OCI-LY1 (cell line): ENCODE measurements around the gene NEAT1.

Experiments
- H2AFZ ChIP-seq: fragments of 200-600 bp; sonication (generic), shearing (Covaris generic); 2 replicates; pipeline ENCODE4 v1.6.0; 2014; ENCODE audit warnings: antibody characterized with exemption, mild to moderate bottlenecking, low read length
- H3F3A ChIP-seq: fragments of 200-600 bp; sonication (generic), shearing (Covaris generic); 2 replicates; pipeline ENCODE4 v1.6.0; 2014; ENCODE audit warnings: mild to moderate bottlenecking, antibody characterized with exemption, low read length, moderate library complexity; ENCODE audit not compliant: insufficient read depth
- H3K27ac ChIP-seq: fragments of 200-600 bp; sonication (generic); 2 replicates; pipeline ENCODE4 v1.5.1; 2014; ENCODE audit warnings: low read length, mixed run types, mild to moderate bottlenecking, low read depth; ENCODE audit not compliant: poor library complexity, severe bottlenecking
- H3K27me3 ChIP-seq: fragments of 200-600 bp; sonication (generic); 2 replicates; pipeline ENCODE4 v1.6.0; 2014; ENCODE audit warnings: antibody characterized with exemption, mild to moderate bottlenecking, low read length, moderate library complexity; ENCODE audit not compliant: insufficient read depth
- H3K36me3 ChIP-seq: fragments of 200-600 bp; sonication (generic); 2 replicates; pipeline ENCODE4 v1.6.1; 2014; ENCODE audit warnings: mild to moderate bottlenecking, antibody characterized with exemption, low read length, moderate library complexity, mixed read lengths; ENCODE audit not compliant: insufficient read depth
- H3K4me1 ChIP-seq: fragments of 200-600 bp; sonication (generic); 2 replicates; pipeline ENCODE4 v1.5.1; 2014; ENCODE audit warnings: mild to moderate bottlenecking, low read length, moderate library complexity; ENCODE audit not compliant: insufficient read depth, severe bottlenecking
- H3K4me2 ChIP-seq: fragments of 200-600 bp; sonication (generic), shearing (Covaris generic); 2 replicates; pipeline ENCODE4 v1.6.1; 2014; ENCODE audit warnings: low read length
- H3K4me3 ChIP-seq: fragments of 200-600 bp; sonication (generic); 2 replicates; pipeline ENCODE4 v1.5.1; 2014; ENCODE audit warnings: low read length, low read depth, mild to moderate bottlenecking, mixed read lengths; ENCODE audit not compliant: poor library complexity, severe bottlenecking
- H3K79me2 ChIP-seq: fragments of 200-600 bp; shearing (Covaris generic); 2 replicates; pipeline ENCODE4 v1.6.1; 2016; ENCODE audit warnings: mixed run types, low read length, mixed read lengths; ENCODE audit not compliant: insufficient read depth
- H3K9ac ChIP-seq: fragments of 200-600 bp; sonication (generic), shearing (Covaris generic); 2 replicates; pipeline ENCODE4 v1.6.1; 2014; ENCODE audit warnings: mild to moderate bottlenecking, low read length, mixed read lengths
- H3K9me2 ChIP-seq: fragments of 200-600 bp; sonication (generic), shearing (Covaris generic); 2 replicates; pipeline ENCODE4 v1.6.1; 2014; ENCODE audit warnings: low read depth, mild to moderate bottlenecking, low read length, mixed read lengths
- H3K9me3 ChIP-seq: fragments of 200-600 bp; shearing (Covaris generic); 2 replicates; pipeline ENCODE4 v1.6.1; 2014; ENCODE audit warnings: low read length, mixed read lengths
- H4K20me1 ChIP-seq: fragments of 200-600 bp; sonication (generic), shearing (Covaris generic); 2 replicates; pipeline ENCODE4 v1.6.0; 2016; ENCODE audit warnings: mild to moderate bottlenecking, low read length; ENCODE audit not compliant: insufficient read depth
- EZH2 ChIP-seq: fragments of 200-600 bp; sonication (generic), shearing (Covaris generic); IDR thresholded peaks from 2 replicates; pipeline ENCODE4 v1.8.0; 2017; ENCODE audit warnings: borderline replicate concordance, mixed run types, mild to moderate bottlenecking, antibody characterized with exemption, low read length, moderate library complexity, mixed read lengths
- TF ChIP-seq, protein P1 (sequence below): fragments of 200-600 bp; sonication (generic), shearing (Covaris generic); IDR thresholded peaks from 2 replicates; pipeline ENCODE4 v1.5.1; 2017; ENCODE audit warnings: mild to moderate bottlenecking, antibody characterized with exemption, low read length, moderate library complexity, mixed read lengths

Gene NEAT1

DNA sequence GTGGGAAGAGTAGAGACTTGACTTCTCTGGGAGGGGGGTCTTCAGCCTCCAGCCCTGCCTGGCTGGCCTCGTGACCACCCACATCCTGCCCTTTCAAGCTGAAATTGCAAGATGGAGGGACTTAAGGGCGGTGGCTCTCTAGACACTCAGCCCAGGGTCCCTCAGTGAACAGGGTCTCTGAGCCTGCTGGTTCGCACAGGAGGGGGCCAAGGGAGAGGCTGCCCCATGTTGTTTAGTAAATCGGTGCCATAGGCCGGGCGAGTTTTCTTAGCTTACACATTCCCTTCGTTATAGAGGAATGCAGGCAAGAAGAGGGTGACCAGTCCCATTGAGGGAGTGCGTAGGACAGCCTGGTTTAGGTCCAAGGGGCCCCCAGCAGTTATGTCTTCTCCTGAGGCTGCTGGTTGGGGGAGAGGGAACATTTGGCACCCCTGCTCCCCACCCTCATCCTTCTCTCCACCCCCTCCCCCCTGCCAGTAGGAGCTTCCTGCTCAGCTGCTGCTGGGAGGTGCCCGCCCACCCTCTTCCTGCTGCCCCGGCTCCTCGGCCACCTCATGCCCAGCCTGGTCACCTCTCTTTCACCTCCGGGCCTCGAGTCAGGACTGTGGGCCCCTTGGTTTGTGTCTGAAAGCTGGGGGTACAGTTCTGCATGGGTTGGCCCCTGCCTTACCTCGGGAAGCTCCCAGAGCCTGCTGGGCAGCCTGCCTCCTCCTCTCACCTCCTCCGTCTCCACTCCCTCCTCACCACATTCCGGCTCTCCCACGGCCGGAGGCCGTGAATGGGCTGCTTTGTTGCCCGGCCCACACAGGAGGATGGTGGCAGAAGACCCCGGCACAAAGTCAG lies 32.3 kb upstream of the NEAT1 start:
- Histone ChIP-seq H2AFZ (no peak overlapping the region), H4K20me1 (no peaks in the 10 kb centered on the region), H3K4me2 (peak overlapping the region; percentile 91; the same call in 1 of the 2 replicates), H3K36me3 (peaks cover 53% of the 10 kb centered on the region), H3K9me3 (no peaks in the 10 kb centered on the region), H3K27ac (no peak overlapping the region), H3F3A (no peaks in the 10 kb centered on the region), H3K9ac (no peak overlapping the region; the same call in 1 of the 2 replicates), H3K79me2 (no peaks in the 10 kb centered on the region), H3K27me3 (no peaks in the 10 kb centered on the region), H3K4me1 (peaks cover 51% of the 10 kb centered on the region), H3K4me3 (no peak overlapping the region), H3K9me2 (no peaks in the 10 kb centered on the region)
- TF ChIP-seq EZH2, result no peak
- TF ChIP-seq, protein P1, sequence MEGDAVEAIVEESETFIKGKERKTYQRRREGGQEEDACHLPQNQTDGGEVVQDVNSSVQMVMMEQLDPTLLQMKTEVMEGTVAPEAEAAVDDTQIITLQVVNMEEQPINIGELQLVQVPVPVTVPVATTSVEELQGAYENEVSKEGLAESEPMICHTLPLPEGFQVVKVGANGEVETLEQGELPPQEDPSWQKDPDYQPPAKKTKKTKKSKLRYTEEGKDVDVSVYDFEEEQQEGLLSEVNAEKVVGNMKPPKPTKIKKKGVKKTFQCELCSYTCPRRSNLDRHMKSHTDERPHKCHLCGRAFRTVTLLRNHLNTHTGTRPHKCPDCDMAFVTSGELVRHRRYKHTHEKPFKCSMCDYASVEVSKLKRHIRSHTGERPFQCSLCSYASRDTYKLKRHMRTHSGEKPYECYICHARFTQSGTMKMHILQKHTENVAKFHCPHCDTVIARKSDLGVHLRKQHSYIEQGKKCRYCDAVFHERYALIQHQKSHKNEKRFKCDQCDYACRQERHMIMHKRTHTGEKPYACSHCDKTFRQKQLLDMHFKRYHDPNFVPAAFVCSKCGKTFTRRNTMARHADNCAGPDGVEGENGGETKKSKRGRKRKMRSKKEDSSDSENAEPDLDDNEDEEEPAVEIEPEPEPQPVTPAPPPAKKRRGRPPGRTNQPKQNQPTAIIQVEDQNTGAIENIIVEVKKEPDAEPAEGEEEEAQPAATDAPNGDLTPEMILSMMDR, result no peak

DNA sequence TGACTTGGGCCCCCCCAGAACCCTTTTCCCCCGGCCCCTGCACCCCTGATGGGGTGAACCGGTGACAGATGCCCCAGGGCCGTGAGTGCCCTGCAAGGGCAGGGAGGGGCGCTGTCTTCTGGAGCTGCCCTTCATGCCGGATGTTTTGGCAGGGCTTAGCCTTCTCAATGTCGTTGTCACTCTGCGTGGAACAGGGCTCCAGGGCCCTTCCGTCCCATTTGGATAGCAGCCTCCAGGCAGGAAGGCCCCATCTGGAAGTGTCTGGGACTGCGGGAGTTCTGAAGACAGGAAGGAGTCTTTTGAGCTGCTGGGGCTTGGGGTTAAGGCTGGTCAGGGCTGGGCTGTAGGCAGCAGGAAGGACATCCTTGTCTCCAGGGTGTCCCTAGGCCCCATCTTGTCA lies 31.6 kb upstream of the NEAT1 start:
- Histone ChIP-seq H3K9ac (no peak overlapping the region), H3K36me3 (peaks cover 59% of the 10 kb centered on the region), H4K20me1 (no peaks in the 10 kb centered on the region), H3K9me2 (no peaks in the 10 kb centered on the region), H3K9me3 (no peaks in the 10 kb centered on the region), H3K27ac (no peak overlapping the region), H3K4me2 (peak overlapping the region; percentile 91; the same call in 1 of the 2 replicates), H3F3A (no peaks in the 10 kb centered on the region), H3K4me1 (peaks cover 49% of the 10 kb centered on the region), H3K27me3 (no peaks in the 10 kb centered on the region), H3K79me2 (no peaks in the 10 kb centered on the region), H2AFZ (no peak overlapping the region), H3K4me3 (no peak overlapping the region)
- TF ChIP-seq EZH2, result no peak
- TF ChIP-seq, protein P1, result no peak

DNA sequence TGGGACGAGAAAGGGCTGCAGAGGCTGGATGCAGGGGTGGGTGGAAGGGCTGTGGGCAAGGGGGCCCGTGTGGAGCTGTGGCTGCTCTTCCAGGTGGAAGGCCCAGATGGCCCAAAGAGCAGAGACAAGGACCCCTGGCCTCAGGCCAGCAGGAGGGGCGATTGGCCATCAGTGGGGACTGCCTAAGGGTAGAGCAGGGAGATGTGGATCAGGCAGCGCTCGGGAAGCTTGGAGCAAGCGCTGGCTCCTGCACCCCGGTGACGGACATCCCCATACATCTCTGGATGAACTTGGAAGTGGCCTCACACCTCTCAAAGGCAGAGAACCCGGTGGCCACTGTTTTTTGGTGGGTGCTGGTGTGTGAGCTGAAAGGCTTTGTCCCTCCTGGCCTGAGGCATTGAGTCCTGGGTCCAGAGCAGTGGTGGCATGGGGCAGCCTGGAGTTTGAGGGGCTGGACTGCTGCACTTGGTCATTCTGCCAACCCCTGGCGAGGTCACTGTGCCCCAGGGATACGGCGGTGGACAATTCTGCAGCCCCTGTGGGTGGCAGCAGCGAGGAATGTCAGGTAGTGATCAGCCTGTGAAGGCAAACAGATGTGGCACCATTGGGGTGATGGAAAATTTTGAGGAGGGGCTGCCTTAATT lies 30.3 kb upstream of the NEAT1 start:
- H2AFZ ChIP-seq, result no peak overlapping the region
- H4K20me1 ChIP-seq, result no peaks in the 10 kb centered on the region
- no peak overlapping the region for H3K9ac ChIP-seq
- H3K27ac ChIP-seq, result no peak overlapping the region
- H3K4me1 ChIP-seq, result peaks cover 40% of the 10 kb centered on the region
- H3K4me3 ChIP-seq, result no peak overlapping the region
- H3K4me2 ChIP-seq, result no peak overlapping the region
- no peaks in the 10 kb centered on the region for H3K27me3 ChIP-seq
- no peaks in the 10 kb centered on the region for H3K9me2 ChIP-seq
- H3K36me3 ChIP-seq, result peaks cover 72% of the 10 kb centered on the region
- TF ChIP-seq, protein P1, result no peak
- TF ChIP-seq EZH2, result no peak
- no peaks in the 10 kb centered on the region for H3F3A ChIP-seq
- no peaks in the 10 kb centered on the region for H3K79me2 ChIP-seq
- no peaks in the 10 kb centered on the region for H3K9me3 ChIP-seq
